ENCODE data around the gene CAD. TPM values are rescaled to one million over a fixed set of nuclear protein-coding genes. Genes with fewer than 3 reads are reported as not detected.

Gene CAD
- total RNA-seq, 2 experiments from 2014 or later = 132 to 173 TPM

DNA sequence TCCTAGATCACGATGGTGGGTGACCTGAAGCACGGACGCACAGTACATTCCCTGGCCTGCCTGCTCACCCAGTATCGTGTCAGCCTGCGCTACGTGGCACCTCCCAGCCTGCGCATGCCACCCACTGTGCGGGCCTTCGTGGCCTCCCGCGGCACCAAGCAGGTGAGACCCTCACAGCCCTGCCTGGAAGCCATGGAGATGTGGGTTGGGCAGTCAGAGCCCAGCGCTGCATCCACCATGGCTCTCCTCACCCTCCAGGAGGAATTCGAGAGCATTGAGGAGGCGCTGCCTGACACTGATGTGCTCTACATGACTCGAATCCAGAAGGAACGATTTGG lies 25.4 kb downstream of the CAD start:
- BruUV-seq (replicated peaks) = no TSS peak
- Histone ChIP-seq H3K36me3 (ENCODE audit: insufficient read depth, low read length) (peaks cover 84% of the 10 kb centered on the region), H3K79me2 (ENCODE audit: insufficient read depth, low read depth, low read length) (no peaks in the 10 kb centered on the region), H3K9me3 (ENCODE audit: low read length) (no peaks in the 10 kb centered on the region), H3K4me3 (ENCODE audit: low read depth, low read length, poor library complexity, severe bottlenecking) (no peak overlapping the region), H2AFZ (ENCODE audit: low read length) (no peak overlapping the region), H3K4me1 (ENCODE audit: insufficient read depth, low read length, poor library complexity, severe bottlenecking) (no peaks in the 10 kb centered on the region), H3K27ac (ENCODE audit: low read depth, low read length, poor library complexity, severe bottlenecking) (no peak overlapping the region), H3K9me2 (ENCODE audit: insufficient read depth, low read length) (no peaks in the 10 kb centered on the region), H3K4me2 (ENCODE audit: low read length) (no peak overlapping the region), H4K20me1 (ENCODE audit: insufficient read depth, low read length) (no peaks in the 10 kb centered on the region)
- TF ChIP-seq, protein P1, sequence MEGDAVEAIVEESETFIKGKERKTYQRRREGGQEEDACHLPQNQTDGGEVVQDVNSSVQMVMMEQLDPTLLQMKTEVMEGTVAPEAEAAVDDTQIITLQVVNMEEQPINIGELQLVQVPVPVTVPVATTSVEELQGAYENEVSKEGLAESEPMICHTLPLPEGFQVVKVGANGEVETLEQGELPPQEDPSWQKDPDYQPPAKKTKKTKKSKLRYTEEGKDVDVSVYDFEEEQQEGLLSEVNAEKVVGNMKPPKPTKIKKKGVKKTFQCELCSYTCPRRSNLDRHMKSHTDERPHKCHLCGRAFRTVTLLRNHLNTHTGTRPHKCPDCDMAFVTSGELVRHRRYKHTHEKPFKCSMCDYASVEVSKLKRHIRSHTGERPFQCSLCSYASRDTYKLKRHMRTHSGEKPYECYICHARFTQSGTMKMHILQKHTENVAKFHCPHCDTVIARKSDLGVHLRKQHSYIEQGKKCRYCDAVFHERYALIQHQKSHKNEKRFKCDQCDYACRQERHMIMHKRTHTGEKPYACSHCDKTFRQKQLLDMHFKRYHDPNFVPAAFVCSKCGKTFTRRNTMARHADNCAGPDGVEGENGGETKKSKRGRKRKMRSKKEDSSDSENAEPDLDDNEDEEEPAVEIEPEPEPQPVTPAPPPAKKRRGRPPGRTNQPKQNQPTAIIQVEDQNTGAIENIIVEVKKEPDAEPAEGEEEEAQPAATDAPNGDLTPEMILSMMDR (conservative IDR thresholded peaks at IDR 0.05; ENCODE audit: low read length) = no peak
- no peak for TF ChIP-seq EZH2phosphoT487 (IDR thresholded peaks at IDR 0.05; ENCODE audit: borderline replicate concordance, low read depth, low read length)
- ChIA-PET CTCF (ENCODE audit: unreplicated experiment) (no interaction called here), POLR2A (interaction anchor here (1.3 kb wide), 1 partner anchor 9 kb away, joined by 3 read pairs; no protein-coding TSS in a partner anchor)
- intact Hi-C loops (cut with micrococcal nuclease; ENCODE audit: unreplicated experiment) = no loop called here
- DNase-seq (ENCODE audit: low spot score) = no peak

DNA sequence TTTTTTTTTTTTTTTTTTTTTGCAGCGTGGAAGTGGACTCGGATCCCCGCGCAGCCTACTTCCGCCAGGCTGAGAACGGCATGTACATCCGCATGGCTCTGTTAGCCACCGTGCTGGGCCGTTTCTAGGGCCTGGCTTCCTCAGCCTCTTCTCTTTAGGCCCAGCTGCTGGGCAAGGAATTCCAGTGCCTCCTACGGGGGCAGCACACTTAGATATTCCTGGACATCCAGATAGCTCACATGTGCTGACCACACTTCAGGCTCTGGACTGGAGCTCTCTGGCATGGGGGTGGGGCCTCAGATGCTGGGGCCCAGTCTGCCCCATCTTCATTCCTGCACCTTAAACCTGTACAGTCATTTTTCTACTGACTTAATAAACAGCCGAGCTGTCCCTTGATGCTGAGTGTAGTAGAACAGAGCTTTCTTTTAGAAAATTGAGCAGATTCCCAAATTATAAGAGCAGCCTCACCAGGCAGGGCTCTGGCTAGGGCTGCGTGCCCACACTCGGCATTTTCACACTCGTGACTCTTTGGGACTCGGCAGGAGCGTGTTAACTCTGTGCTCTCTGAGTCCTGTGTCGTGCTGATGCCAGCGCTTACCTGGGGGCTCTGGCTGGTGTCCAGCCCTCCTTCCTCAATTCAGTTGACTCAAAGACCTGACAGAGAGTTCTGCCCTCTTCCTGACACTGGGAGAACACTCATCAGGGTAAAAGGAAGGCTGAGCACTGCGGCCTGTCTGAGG lies 26.4 kb downstream of the CAD start:
- CTCF ChIA-PET (ENCODE audit: unreplicated experiment) = no interaction called here
- TSS peak; percentile 64 for BruUV-seq (replicated peaks)
- Histone ChIP-seq H3K4me3 (ENCODE audit: low read depth, low read length, poor library complexity, severe bottlenecking) (no peak overlapping the region), H3K4me1 (ENCODE audit: insufficient read depth, low read length, poor library complexity, severe bottlenecking) (no peaks in the 10 kb centered on the region), H3K36me3 (ENCODE audit: insufficient read depth, low read length) (peaks cover 74% of the 10 kb centered on the region), H3K9me2 (ENCODE audit: insufficient read depth, low read length) (no peaks in the 10 kb centered on the region), H3K79me2 (ENCODE audit: insufficient read depth, low read depth, low read length) (no peaks in the 10 kb centered on the region), H2AFZ (ENCODE audit: low read length) (no peak overlapping the region), H4K20me1 (ENCODE audit: insufficient read depth, low read length) (no peaks in the 10 kb centered on the region), H3K4me2 (ENCODE audit: low read length) (no peak overlapping the region), H3K27ac (ENCODE audit: low read depth, low read length, poor library complexity, severe bottlenecking) (no peak overlapping the region), H3K9me3 (ENCODE audit: low read length) (no peaks in the 10 kb centered on the region)
- POLR2A ChIA-PET = interaction anchor here (0.6 to 0.7 kb wide), 2 partner anchors 30 to 147 kb away, joined by 3 to 7 read pairs; no protein-coding TSS in a partner anchor
- intact Hi-C loops (cut with micrococcal nuclease; ENCODE audit: unreplicated experiment) = no loop called here
- no peak for DNase-seq (ENCODE audit: low spot score)
- TF ChIP-seq, protein P1 (conservative IDR thresholded peaks at IDR 0.05; ENCODE audit: low read length) = no peak
- no peak for TF ChIP-seq EZH2phosphoT487 (IDR thresholded peaks at IDR 0.05; ENCODE audit: borderline replicate concordance, low read depth, low read length)

DNA sequence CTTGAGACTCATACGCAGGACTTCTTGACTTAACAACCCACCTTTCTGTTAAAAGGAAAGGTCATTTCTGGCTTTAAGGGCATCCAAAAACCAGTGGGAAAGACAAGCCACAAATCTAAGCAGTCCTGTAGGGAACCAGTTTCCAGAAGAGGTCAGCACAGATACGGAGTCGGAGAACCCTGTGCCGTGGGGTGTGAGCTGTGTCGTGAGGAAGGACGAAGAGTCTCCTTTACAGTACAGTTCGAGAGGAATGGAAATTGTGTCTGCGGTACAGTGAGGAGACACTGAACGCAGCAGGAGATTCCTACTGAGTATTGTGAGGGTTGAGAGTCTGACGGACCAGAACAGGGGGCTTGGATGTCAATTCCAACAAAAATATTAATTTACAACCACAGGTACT lies 27.9 kb downstream of the CAD start:
- Histone ChIP-seq H3K79me2 (ENCODE audit: insufficient read depth, low read depth, low read length) (no peaks in the 10 kb centered on the region), H3K4me2 (ENCODE audit: low read length) (no peak overlapping the region), H3K4me1 (ENCODE audit: insufficient read depth, low read length, poor library complexity, severe bottlenecking) (peaks cover 13% of the 10 kb centered on the region), H2AFZ (ENCODE audit: low read length) (no peak overlapping the region), H3K36me3 (ENCODE audit: insufficient read depth, low read length) (peaks cover 59% of the 10 kb centered on the region), H3K4me3 (ENCODE audit: low read depth, low read length, poor library complexity, severe bottlenecking) (no peak overlapping the region), H3K27ac (ENCODE audit: low read depth, low read length, poor library complexity, severe bottlenecking) (no peak overlapping the region), H3K9me3 (ENCODE audit: low read length) (no peaks in the 10 kb centered on the region), H3K9me2 (ENCODE audit: insufficient read depth, low read length) (no peaks in the 10 kb centered on the region), H4K20me1 (ENCODE audit: insufficient read depth, low read length) (no peaks in the 10 kb centered on the region)
- CTCF ChIA-PET (ENCODE audit: unreplicated experiment) = no interaction called here
- intact Hi-C loops (cut with micrococcal nuclease; ENCODE audit: unreplicated experiment) = no loop called here
- TF ChIP-seq, protein P1 (conservative IDR thresholded peaks at IDR 0.05; ENCODE audit: low read length) = no peak
- TF ChIP-seq EZH2phosphoT487 (IDR thresholded peaks at IDR 0.05; ENCODE audit: borderline replicate concordance, low read depth, low read length) = no peak
- BruUV-seq (replicated peaks) = TSS peak; percentile 41
- no peak for DNase-seq (ENCODE audit: low spot score)
- POLR2A ChIA-PET = interaction anchor here (0.7 kb wide), 1 partner anchor 22 kb away, joined by 4 read pairs; no protein-coding TSS in a partner anchor

All from OCI-LY7 (cell line).